ENCODE results near the gene MARK3. TPM values are rescaled to one million over a fixed set of nuclear protein-coding genes. Genes with fewer than 3 reads are reported as not detected.

The MARK3 gene
- total RNA-seq, 2 experiments from 2014 or later = 68.4 to 69.2 TPM

GRCh38 chr14:103434868-103435442 lies 49.7 kb downstream of the MARK3 start:
- H3K27ac Mint-ChIP-seq = no peak overlapping the region
- DNase-seq (no peak), ATAC-seq (no peak)
- no peak overlapping the region for H3K4me3 Mint-ChIP-seq
- H3K9me3 Mint-ChIP-seq = no peaks in the 10 kb centered on the region
- peaks cover 34% of the 10 kb centered on the region for H3K36me3 Mint-ChIP-seq (ENCODE audit: low read depth)
- peaks cover 23% of the 10 kb centered on the region for H3K4me1 Mint-ChIP-seq (ENCODE audit: low read depth)
- CTCF ChIA-PET = interaction anchor here (0.5 to 1.6 kb wide), 4 partner anchors 10 to 45 kb away, joined by 3 to 6 read pairs (median 4); no protein-coding TSS in a partner anchor
- H3K27me3 Mint-ChIP-seq = no peaks in the 10 kb centered on the region
- POLR2A ChIA-PET = no interaction called here
- TF ChIP-seq CTCF (IDR thresholded peaks at IDR 0.05) = no peak
- intact Hi-C loops (cut with micrococcal nuclease) = no loop called here

- no peak for ATAC-seq
- intact Hi-C loops (cut with micrococcal nuclease) = no loop called here
- DNase-seq = no peak
- TF ChIP-seq CTCF (IDR thresholded peaks at IDR 0.05) = no peak
- no peak overlapping the region for H3K27ac Mint-ChIP-seq
- no peaks in the 10 kb centered on the region for H3K27me3 Mint-ChIP-seq
- H3K36me3 Mint-ChIP-seq (ENCODE audit: low read depth) = peaks cover 31% of the 10 kb centered on the region
- CTCF ChIA-PET = interaction anchor here (1.5 kb wide), 1 partner anchor 18 kb away, joined by 3 read pairs; no protein-coding TSS in a partner anchor
- POLR2A ChIA-PET = no interaction called here
- H3K4me1 Mint-ChIP-seq (ENCODE audit: low read depth) = peaks cover 17% of the 10 kb centered on the region
- H3K9me3 Mint-ChIP-seq = no peaks in the 10 kb centered on the region
- H3K4me3 Mint-ChIP-seq = no peak overlapping the region
These were observed 51.3 kb downstream of the MARK3 start for GRCh38 chr14:103436533-103436932.

GRCh38 chr14:103442288-103442687 lies 57.1 kb downstream of the MARK3 start:
- Mint-ChIP-seq H3K36me3 (ENCODE audit: low read depth) (peaks cover 31% of the 10 kb centered on the region), H3K9me3 (no peaks in the 10 kb centered on the region), H3K27ac (no peak overlapping the region), H3K4me3 (no peak overlapping the region), H3K4me1 (ENCODE audit: low read depth) (peaks cover 29% of the 10 kb centered on the region), H3K27me3 (no peaks in the 10 kb centered on the region)
- ChIA-PET CTCF (interaction anchor here (0.9 to 1.2 kb wide), 2 partner anchors 57 to 77 kb away, joined by 3 read pairs; no protein-coding TSS in a partner anchor), POLR2A (interaction anchor here (1.0 kb wide), 1 partner anchor 26 kb away, joined by 3 read pairs; no protein-coding TSS in a partner anchor)
- DNase-seq (no peak), ATAC-seq (no peak)
- TF ChIP-seq CTCF (IDR thresholded peaks at IDR 0.05) = no peak
- intact Hi-C loops (cut with micrococcal nuclease) = no loop called here

GRCh38 chr14:103443111-103443510 lies 57.9 kb downstream of the MARK3 start:
- H3K36me3 Mint-ChIP-seq (ENCODE audit: low read depth) = peaks cover 26% of the 10 kb centered on the region
- no peak overlapping the region for H3K27ac Mint-ChIP-seq
- no peak for TF ChIP-seq CTCF (IDR thresholded peaks at IDR 0.05)
- no peaks in the 10 kb centered on the region for H3K9me3 Mint-ChIP-seq
- H3K27me3 Mint-ChIP-seq = no peaks in the 10 kb centered on the region
- DNase-seq (no peak), ATAC-seq (no peak)
- no peak overlapping the region for H3K4me3 Mint-ChIP-seq
- intact Hi-C loops (cut with micrococcal nuclease) = no loop called here
- POLR2A ChIA-PET = no interaction called here
- peaks cover 30% of the 10 kb centered on the region for H3K4me1 Mint-ChIP-seq (ENCODE audit: low read depth)
- CTCF ChIA-PET = interaction anchor here (1.2 kb wide), 1 partner anchor 76 kb away, joined by 3 read pairs; no protein-coding TSS in a partner anchor

- ATAC-seq = no peak
- Mint-ChIP-seq H3K9me3 (no peaks in the 10 kb centered on the region), H3K4me3 (no peak overlapping the region), H3K36me3 (ENCODE audit: low read depth) (peaks cover 14% of the 10 kb centered on the region), H3K27ac (no peak overlapping the region), H3K4me1 (ENCODE audit: low read depth) (peaks cover 33% of the 10 kb centered on the region), H3K27me3 (no peaks in the 10 kb centered on the region)
- no peak for TF ChIP-seq CTCF (IDR thresholded peaks at IDR 0.05)
- no peak for DNase-seq
- ChIA-PET CTCF (interaction anchor here (0.7 to 2.2 kb wide), 3 partner anchors 10 to 74 kb away, joined by 3 to 6 read pairs (median 4); no protein-coding TSS in a partner anchor), POLR2A (interaction anchor here (0.6 to 1.5 kb wide), 2 partner anchors 13 to 16 kb away, joined by 3 read pairs; no protein-coding TSS in a partner anchor)
- intact Hi-C loops (cut with micrococcal nuclease) = no loop called here
These were observed 59.8 kb downstream of the MARK3 start for GRCh38 chr14:103444837-103445524.
